GM18526 (cell line): Measurements from ENCODE around the gene ZNRF2.

ENCODE experiments used
- POLR2A ChIP-seq: IDR thresholded peaks from 3 replicates; pipeline ENCODE4 v1.6.1; 2011; ENCODE audit not compliant: insufficient read length; ENCODE audit errors: extremely low read depth

ZNRF2 gene

GRCh38 chr7:30284298-30285066, at the start of gene ZNRF2:
Gene ZNRF2 (plus strand): TSS chr7:30284597. CDS start chr7:30285358, 761 bp downstream.
- TF ChIP-seq POLR2A: peak; percentile 46

- no peak for TF ChIP-seq POLR2A
Measured at GRCh38 chr7:30237271-30237695, 47.1 kb upstream of the ZNRF2 start.

GRCh38 chr7:30238721-30239441, 45.5 kb upstream of the ZNRF2 start:
- no peak for TF ChIP-seq POLR2A

- no peak for TF ChIP-seq POLR2A
Measured at GRCh38 chr7:30240106-30240800, 44.1 kb upstream of the ZNRF2 start.

GRCh38 chr7:30241767-30242166, 42.6 kb upstream of the ZNRF2 start:
- TF ChIP-seq POLR2A: no peak

- TF ChIP-seq POLR2A: no peak
Measured at GRCh38 chr7:30244340-30244739, 40.1 kb upstream of the ZNRF2 start.

GRCh38 chr7:30245913-30246312, 38.5 kb upstream of the ZNRF2 start:
- TF ChIP-seq POLR2A: no peak

GRCh38 chr7:30246392-30246791, 38.0 kb upstream of the ZNRF2 start:
- TF ChIP-seq POLR2A: no peak

- TF ChIP-seq POLR2A: no peak
Measured at GRCh38 chr7:30247541-30248401, 36.6 kb upstream of the ZNRF2 start.

- TF ChIP-seq POLR2A: no peak
Measured at GRCh38 chr7:30249316-30249715, 35.1 kb upstream of the ZNRF2 start.

- TF ChIP-seq POLR2A: no peak
Measured at GRCh38 chr7:30249986-30250774, 34.2 kb upstream of the ZNRF2 start.

GRCh38 chr7:30251708-30252329, 32.6 kb upstream of the ZNRF2 start:
- no peak for TF ChIP-seq POLR2A

- no peak for TF ChIP-seq POLR2A
Measured at GRCh38 chr7:30252885-30253795, 31.3 kb upstream of the ZNRF2 start.
